HL-60/S4 (cell line): ENCODE measurements around the gene GANAB.
"Not testable (repeated sequence)": the region's sequence is repeated elsewhere in the genome, so short reads cannot be mapped to it uniquely, and the experiment has no call there.

ENCODE experiments used
- in situ Hi-C: fragments of 300-500 bp; cut with MboI; formaldehyde crosslinking; loops from 2 replicates; pipeline ENCODE4 v1.14.3; 2022; ENCODE audit warnings: low sequenced_read_pairs

GANAB gene

DNA sequence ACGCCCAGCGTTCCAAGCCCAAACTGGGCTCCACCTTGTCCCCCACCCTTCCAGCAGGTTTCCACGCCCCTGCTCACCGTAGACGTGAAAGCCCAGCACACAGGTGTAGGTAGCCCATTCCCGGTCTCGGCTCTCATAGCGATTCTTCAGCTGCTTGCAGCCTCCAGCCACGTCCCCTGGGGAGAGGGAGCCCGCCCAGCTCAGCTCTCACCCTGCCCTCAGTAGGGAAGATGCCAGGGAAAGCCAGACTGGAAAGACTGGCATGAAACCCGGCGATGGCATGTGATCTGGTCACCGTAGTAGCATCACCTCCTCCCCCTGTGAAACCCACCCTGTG, 43.4 kb downstream of the GANAB start:
- in situ Hi-C loops: no loop called here

DNA sequence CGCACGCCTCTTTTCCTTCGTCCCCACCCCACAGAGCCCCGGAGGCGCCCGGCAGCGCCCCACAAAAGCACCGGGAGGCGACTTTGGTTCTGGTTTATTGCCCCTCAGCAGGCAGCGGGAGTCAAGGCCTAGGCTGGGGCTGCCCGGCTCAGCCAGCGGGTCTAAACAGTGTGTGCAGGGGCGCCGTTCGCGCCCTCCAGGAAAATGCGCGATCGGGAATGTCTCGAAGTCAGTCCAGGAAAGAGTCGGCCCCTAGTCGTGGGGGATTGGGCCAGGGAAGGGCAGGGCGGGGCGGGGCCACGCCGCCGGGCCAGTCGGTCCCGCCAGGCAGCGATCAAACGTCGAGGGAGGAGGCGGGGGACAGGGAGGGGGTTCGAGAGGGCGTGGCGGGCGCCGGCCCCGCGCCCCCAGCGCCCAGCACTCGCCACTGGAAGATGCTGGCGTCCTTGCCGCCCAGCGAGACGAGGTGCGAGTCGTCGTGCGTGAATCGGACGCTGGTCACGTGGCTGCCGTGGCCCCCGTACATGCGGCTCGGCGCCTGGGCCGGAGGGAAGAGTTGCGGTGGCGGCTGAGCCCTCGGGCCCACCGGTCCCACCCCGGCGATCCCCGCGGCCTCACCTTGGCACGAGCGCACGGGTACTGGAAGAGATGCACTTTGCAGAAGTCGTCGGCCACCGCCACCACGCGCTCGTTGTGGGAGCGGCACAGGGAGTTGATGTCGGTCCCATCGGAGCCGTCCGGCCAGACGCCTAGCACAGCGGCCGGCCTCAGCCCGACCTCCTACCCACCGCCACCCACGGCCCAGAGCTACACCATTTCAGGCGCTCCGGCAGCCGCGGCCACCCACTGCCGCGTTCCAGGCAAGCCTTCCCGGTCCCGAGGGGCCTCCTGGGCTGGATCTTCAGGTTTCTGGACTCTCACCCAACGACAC, 44.0 kb downstream of the GANAB start:
- in situ Hi-C loops: no loop called here

DNA sequence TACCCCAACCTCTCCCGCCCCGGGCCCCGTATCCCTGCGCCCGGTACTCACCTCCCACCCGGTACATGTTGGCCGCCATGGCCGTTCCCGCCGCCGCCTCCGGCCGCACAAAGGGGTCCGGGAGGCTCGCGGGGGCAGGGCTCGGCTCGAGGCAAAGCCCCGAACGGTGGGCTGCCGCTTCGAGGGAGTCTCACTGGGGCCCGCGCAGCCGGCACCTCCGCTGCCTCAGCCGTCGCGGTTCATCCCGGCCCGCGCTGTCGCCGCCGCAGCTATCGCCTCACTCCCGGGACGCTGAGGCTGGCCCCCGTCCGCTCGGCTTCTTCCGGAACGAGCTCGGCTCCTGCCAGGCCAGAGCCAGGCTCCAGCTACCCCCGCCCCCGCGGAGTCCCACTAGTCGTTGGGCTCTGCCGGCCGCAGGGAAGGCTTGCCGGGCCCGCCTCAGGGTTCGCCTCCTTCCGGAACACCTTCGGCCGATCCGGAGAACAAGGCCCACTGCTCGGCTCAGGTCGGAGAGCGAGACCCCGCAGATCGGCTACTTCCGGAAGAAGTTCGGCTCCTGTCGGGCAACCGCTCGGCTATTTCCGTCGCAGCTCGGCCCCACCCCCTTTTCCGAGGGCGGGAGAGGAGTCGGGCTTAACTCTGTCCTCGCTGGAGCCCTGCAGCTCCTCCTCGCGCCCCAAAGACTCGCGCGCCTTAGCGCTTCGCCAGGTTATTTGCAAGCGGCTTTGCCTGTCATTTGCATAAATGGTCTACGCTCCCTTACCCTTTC, 44.9 kb downstream of the GANAB start, which contains the start of gene MTA2:
TSS of gene MTA2 (minus strand) at position 494 of the 769 bp plus-strand sequence. CDS start at position 79, 415 bp downstream.
- in situ Hi-C loops: no loop called here

DNA sequence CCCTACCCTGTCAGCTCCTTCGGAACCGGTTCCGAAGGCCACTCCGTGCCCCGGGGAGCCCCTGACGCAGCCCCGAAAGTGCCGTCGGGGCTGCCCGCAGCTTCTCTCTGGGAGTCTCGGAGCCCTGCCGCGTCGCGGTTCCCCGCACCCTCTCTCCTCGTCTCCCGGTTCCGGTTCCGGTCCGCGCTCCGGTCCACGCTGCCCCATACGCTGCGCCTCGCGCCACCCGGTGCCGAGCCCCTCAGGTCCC, 45.4 kb downstream of the GANAB start:
- in situ Hi-C loops: no loop called here

DNA sequence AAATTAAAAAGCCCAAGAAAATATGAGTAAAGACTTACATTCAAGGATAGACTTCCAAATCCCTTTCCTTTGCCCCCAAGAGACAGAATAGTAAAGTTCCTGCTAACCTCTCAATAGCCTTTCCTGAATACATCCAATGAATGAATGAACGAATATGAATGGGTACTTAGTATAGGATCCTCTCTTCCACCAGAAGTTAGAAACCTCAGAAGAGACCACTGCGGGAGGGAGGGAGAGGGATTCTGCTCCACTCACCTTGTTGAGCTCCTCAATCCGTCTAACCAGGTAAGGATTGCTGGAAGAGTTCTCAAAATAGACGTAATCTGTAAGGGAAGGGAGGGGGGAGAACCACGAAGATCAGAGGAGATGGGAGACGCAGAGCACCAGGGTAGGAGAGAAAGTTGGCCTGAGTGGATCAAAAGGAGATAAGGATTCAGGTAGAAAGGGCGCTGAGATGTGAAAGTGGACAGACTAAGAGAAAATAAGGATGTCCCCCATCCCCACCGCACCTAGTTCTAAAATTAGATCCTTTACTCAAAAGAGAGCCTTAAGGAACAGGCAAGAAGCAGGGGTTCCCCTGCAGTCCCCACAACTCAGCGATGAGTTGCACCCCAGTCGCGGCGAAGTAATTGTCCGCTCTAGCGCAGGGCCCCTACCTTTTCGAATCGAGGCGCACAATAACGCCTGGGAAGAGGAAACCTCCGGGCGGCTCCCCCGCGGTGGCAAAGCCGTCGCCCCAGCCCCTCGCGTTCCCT, 45.9 kb downstream of the GANAB start:
- in situ Hi-C loops: no loop called here

DNA sequence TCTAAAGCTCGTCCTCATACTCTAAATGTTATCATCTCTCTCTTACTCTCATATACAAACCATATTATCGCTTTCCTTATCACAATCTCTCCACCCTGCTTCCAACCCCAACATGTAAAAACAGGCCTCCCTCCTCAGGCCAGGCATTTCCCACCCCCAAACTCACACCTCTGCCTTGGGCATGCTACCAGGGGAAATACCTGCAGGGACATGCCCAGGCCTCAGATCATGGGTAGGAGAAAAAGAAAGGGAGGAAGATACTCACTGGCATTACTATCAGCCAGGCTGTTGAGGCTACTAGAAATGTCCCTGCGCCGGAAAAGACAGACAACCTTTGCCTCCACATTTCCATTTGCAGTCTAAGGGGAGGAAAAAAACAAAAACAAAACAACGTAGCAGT, 46.5 kb downstream of the GANAB start:
- in situ Hi-C loops: loop anchor here (10.0 kb wide), 1 partner anchor 95 kb away; no protein-coding TSS in a partner anchor

DNA sequence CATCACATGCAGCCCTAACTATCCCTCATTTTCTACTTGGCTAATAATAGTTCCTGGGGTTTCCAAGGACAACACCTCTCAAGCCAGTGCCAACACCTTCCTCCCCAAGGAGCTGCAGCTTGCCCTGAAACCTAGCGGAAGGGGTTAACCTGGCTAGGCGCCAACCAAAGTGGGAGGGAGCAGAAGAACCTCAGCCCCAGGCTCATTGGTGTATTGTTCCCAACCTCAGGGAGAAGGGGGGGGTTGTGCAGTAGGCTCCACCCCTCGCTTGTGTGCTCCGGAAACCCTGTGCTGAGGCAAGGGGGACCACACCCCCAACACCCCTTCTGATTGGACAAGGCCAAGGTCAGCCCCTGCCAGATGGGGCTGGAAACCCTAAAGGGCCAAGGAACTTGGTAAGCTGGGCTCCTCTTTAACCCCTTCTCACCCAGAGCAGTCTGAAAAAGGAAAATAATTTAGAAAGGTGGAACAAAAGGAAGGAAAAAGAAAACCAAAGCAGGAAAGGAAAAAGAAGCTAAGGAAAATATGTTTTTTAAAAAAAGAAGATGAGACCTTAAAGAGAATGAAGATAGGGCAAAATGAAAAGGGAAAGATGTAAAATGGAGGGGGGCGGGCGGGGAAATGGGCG, 47.2 kb downstream of the GANAB start:
- in situ Hi-C loops: loop anchor here (10.0 kb wide), 1 partner anchor 96 kb away; no protein-coding TSS in a partner anchor

DNA sequence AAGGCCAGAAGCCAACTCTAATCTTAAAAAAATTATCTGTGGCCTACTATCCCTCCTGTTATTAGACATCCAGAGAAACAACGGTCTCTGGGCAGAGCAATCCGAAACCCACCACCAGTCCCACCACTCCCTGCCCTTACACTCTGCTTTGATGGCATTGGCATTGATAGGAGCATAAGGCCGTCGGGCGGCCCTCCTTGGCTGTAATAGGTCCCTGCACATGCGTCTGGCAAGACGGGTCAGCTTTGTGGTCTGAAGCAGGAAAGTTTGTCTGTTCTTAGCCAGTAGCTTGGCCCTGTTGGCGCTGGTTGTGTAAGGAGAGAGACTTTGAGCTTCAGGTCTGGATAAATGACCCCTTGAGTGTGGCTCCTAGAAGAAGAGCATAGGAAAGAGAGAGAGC, 51.3 kb downstream of the GANAB start:
- in situ Hi-C loops: loop anchor here (10.0 kb wide), 1 partner anchor 100 kb away; no protein-coding TSS in a partner anchor

DNA sequence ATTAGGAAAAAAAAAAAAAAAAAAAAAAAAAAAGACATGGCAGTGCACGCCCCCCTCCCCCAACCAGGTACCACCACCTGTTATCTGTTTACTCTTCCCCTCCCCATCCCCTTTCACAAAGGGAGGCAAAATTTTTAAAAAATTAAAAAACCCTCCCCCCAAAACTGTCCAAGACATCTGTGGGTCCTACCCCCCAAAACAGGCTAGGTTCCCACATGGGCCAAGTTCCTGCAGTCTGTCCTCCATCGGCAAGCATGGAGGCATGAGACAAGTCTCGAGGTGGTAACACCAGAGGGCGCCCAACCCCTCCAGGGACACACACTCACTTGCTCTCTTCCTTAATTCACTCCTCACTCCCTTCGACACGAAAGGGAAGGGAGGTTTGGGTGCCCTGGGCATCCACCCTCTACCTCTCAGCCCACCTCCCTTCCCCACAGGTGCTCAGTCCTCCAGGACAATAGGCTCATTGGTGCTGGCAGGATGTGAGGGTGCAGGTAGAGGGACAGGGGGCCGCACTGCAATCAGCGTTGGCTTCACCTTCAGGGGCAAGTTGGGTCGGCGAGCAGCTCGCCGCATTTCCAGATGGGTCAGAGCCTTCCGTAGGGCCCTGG, 52.9 kb downstream of the GANAB start:
- in situ Hi-C loops: loop anchor here (10.0 kb wide), 1 partner anchor 101 kb away; no protein-coding TSS in a partner anchor

DNA sequence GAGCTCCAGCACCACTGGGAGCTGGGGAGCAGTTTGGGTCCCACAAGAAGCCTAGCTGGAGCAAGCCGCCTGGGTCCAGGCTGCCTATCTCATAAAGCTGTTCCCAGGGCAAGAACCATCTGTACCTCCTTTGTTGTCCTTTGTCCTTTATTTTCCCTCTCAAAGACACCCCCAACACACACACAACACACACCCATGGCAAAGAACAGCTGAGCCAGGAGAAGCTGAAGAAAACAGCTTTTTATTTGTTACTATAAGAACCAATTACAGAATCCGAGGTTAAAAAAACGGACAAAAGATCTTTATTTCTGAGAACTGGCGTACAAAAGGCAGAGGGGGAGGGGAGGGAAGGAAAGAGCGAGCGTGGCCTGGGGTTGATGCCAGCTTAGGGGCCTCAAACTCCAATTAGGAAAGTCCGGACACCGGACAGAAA, 53.4 kb downstream of the GANAB start:
- in situ Hi-C loops: loop anchor here (10.0 kb wide), 1 partner anchor 102 kb away; no protein-coding TSS in a partner anchor

DNA sequence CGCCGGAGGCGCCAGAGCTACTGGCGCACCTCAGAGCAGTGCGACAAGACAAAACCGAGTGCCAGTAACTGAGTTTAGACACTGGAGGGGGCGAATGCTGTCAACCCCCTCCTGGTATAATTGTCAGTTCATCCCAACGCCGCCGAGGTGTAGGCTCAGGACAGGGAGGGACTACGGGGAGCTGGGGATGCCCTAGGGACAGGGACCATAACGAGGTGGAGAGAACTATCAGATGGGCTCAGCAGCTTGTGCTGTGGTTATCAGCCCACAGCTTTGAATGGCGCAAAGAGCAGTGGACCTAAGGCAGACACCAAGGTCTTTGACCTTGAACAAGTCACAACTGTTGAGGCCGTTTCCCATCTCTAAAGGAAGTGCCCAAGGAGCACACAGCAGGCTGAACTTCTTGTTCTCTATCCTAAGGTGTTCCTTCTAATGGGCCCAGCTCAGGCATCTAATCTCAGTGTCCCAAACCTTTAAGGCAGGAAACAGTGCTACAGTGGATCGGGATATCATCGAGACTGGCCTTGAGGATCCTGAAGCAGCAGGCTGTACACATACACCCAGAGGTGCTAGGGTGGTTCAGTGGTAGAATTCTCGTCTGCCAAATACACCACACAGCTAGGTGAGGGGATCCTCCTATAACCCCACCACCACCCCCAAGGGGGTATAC, 54.1 kb downstream of the GANAB start:
- in situ Hi-C loops: loop anchor here (10.0 kb wide), 1 partner anchor 103 kb away; no protein-coding TSS in a partner anchor

DNA sequence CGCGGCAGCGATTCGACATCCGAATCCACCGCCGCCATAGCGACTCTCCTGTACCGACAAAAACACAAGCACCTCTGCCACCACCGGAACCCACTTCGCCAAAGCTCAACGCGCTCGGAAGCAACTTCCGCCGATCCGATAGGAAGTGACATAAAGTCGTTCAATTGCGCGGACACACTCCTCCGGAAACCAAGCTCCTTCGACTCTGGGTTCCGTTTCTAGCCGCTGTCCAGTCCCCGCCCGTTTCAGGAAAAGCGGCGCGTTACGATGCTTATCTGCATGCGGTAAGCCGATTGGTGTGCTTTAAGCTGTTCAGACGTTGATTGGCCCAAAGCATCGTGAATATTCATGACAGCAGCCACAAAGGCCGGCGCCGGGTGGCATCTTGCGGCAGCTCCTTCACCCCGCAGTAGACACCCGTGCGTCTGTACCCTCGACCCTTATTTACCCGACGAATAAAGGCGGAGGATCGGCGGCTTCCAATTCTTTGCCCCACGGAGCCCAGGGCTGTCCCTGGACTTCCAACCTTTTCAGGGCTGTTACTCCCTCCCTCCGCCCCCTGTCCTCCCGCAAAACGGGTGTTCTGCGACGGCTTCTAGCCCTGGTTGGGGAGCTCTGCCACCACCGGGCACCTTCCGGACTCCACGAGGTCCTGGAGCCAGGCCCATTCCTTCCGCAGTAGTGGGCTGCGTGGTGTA, 54.8 kb downstream of the GANAB start, which contains the start of gene TUT1:
TSS of gene TUT1 (minus strand) at position 76 of the 698 bp plus-strand sequence. CDS start at position 38, 38 bp downstream.
- in situ Hi-C loops: loop anchor here (10.0 kb wide), 1 partner anchor 103 kb away; no protein-coding TSS in a partner anchor

DNA sequence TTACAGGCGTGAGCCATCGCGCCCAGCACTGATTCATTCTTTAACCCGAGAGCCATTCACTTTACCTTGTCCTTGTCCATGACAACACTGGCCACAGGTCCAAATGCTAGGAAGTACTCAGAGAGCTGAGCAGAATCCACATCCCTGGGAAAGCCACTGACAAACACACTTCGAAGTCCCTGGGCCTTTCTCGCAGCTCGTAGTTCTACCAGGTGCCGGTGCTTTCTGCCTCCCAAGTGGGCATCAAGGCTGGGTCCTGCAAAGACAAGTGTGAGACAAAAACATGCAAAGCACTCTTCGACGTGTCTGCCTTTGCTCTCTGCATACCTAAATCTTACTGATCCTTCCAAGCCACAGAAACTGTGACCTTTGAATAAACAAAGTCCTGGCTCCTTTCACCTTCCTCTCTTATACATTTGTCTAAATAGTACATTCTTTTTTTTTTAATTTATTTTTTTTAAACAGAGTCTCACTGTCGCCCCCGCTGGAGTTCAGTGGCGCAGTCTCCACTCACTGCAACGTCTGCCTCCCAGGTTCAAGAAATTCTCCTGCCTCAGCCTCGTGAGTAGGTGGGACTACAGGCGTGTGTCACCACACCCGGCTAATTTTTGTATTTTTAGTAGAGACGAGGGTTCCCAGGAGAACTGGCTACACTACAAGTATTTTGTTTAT, 57.3 kb downstream of the GANAB start:
- in situ Hi-C loops: no loop called here

DNA sequence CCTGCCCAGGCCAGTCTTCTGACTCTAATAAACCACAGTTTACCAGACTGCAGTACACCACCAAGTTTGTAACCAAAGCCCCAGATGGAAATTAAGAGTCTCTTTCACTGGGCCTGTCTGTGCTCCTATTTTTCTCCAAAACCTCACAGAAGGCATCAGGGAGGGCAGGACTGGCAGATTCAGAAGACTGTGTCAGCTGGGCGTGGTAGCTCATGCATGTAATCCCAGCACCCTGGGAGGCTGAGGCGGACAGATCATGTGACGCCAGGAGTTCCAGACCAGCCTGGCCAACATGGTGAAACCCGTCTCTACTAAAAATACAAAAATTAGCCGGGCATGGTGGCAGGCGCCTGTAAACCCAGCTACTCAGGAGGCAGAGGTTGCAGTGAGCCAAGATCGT, 61.1 kb downstream of the GANAB start:
- in situ Hi-C loops: not testable (repeated sequence)

DNA sequence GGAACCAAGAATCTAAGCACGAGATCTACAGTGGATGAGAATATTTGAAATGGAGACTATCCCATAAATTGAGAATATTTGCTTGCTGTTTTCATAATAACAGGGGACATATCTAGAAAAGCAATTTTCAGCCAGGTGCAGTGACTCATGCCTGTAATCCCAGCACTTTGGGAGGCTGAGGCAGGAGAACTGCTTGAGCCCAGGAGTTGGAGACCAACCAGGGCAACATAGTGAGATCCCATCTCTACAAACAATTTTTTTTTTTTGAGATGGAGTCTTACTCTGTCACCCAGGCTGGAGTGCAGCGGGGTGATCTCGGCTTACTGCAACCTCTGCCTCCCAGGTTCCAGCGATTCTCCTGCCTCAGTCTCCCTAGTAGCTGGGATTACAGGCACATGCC, 64.7 kb downstream of the GANAB start:
- in situ Hi-C loops: not testable (repeated sequence)

DNA sequence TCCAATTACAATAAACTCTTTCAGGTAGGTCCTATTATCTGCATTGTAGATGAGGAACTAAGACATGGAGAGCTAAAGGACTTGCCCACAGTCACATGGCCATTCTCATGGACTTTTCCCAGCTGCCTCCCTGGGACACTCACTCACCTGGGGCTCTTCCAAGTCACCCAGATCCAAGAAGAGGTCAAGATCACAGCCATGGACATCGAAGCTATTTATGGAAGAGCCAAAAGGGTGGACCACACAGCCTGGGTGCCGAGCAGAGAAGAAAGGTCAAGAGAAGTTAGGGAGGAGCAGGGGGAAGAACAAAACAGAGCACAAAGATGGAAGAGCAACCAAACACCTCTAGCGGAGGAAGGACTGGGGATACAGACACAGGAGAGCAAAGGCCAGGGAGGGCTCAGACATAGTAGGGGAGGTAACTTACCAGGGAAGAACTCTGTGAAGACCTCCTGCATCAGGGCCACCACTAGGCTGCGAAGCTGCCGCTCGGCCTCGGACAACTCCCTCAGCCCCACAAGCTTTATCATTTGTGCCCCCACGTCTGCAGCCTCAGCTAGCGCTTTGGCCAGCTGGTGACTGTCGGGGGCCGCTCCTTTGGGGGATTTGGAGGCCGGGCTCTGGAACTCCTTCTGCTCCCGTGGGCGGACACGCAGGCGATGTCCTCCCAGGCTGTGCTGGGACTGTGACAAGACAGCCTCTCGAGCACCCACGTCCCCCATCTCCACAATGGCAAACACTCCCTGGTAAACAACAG, 65.3 kb downstream of the GANAB start:
- in situ Hi-C loops: no loop called here

DNA sequence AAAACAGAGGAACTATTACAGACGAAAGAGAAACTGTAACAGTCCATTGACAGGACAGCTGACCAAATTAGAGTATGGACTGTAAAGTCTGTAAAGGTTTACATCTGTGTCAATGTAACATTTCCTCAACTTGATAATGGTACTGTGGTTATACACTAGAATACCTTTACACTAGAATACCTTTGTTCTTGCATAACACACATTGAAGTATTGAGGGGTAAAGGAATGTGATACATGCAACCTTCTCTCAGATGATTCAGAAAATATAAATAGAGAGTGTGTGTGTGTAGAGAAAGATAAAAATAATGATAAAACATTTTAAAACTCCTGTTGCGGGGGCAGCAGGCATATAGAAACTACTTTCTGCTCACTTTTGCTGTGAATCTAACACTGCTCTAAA, 67.2 kb downstream of the GANAB start:
- in situ Hi-C loops: no loop called here

DNA sequence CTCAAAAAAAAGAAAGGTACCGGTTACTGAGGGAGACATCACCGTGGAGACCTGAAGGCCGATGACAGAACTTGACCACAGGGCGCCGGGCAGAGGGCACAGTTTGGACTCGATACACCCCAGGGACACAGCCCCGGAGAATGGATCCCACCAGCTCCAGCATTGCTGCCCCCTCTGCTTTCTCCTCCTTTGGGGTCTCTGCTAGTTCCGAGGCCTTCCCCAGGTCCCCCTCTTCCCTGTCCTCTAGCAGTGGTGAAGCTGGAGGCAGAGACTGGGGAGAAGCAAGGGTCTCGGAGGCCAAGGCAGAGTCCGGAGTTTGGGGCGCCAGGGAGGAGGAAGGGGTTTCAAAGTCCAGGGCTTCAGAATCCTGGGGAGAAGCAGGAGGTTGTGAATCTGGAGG, 67.9 kb downstream of the GANAB start:
- in situ Hi-C loops: no loop called here
